Measurements from ENCODE around the gene FLNC. TPM values are rescaled to one million over a fixed set of nuclear protein-coding genes. Genes with fewer than 3 reads are reported as not detected.

FLNC gene
- polyA plus RNA-seq, 3 donors = 0.01 TPM; not detected in 2

GRCh38 chr7:128791121-128791971, 38.9 kb upstream of the FLNC start, which contains the start of gene CCDC136:
Gene CCDC136 (plus strand): TSS chr7:128791968. CDS start chr7:128792412, 444 bp downstream.
- no peaks in the 10 kb centered on the region for H3K9me3 ChIP-seq (replicated peaks in 1 of 2; ENCODE audit: control insufficient read depth in 1 of 2, insufficient read depth in 1 of 2, low read length in 2 of 2)
- DNase-seq = peak; percentile 46 to 50 (median 49)
- peaks cover 15 to 42% of the 10 kb centered on the region in 2 donors for H3K27me3 ChIP-seq (ENCODE audit: control insufficient read depth in 2 of 2, insufficient read depth in 2 of 2, low read length in 2 of 2)
- WGBS (ENCODE audit: insufficient coverage) = 0% methylated on average over 53 of the region's 80 CpGs
- H3K4me2 ChIP-seq (replicated peaks; ENCODE audit: extremely low read depth, low read length, poor library complexity, severe bottlenecking) = peak within 1 kb of the TSS; percentile 82
- no peaks in the 10 kb centered on the region for H3K79me2 ChIP-seq (ENCODE audit: insufficient read depth, low read length)
- Mint-ChIP-seq H3K36me3 (peaks cover 0 to 4% of the 10 kb centered on the region in 2 donors), H3K4me1 (peaks cover 19% of the 10 kb centered on the region), H3K4me3 (peak within 1 kb of the TSS; percentile 84 to 87), H3K9me3 (peaks cover 0 to 8% (median 2%) of the 10 kb centered on the region in 7 donors), H3K27ac (no peak within 1 kb of the TSS), H3K27me3 (ENCODE audit: low read depth in 3 of 3) (peaks cover 35 to 53% (median 45%) of the 10 kb centered on the region in 3 donors)
- TF ChIP-seq CTCF (IDR thresholded peaks at IDR 0.05) = no peak
- H4K20me1 ChIP-seq (ENCODE audit: insufficient read depth, low read length) = no peaks in the 10 kb centered on the region
- no peak within 1 kb of the TSS for H3K27ac ChIP-seq (ENCODE audit: low read depth in 1 of 2, low read length in 2 of 2)
- H3K4me1 ChIP-seq (ENCODE audit: control insufficient read depth in 1 of 2, insufficient read depth in 2 of 2, low read length in 2 of 2) = peaks cover 19 to 21% of the 10 kb centered on the region in 2 donors
- H3K36me3 ChIP-seq (replicated peaks in 1 of 2; ENCODE audit: control insufficient read depth in 1 of 2, insufficient read depth in 2 of 2, low read length in 2 of 2) = no peaks in the 10 kb centered on the region
- peak within 1 kb of the TSS; percentile 74 to 88 (median 81) for H3K4me3 ChIP-seq (replicated peaks in 1 of 3; ENCODE audit: low read depth in 2 of 3, low read length in 3 of 3)
- intact Hi-C loops (cut with micrococcal nuclease) = no loop called here
- H3K9ac ChIP-seq (ENCODE audit: insufficient read depth, low read length, poor library complexity, severe bottlenecking) = peak within 1 kb of the TSS; percentile 57
- peak within 1 kb of the TSS; percentile 84 for H2AFZ ChIP-seq (ENCODE audit: insufficient read depth, low read depth, low read length, poor library complexity, severe bottlenecking)

DNA sequence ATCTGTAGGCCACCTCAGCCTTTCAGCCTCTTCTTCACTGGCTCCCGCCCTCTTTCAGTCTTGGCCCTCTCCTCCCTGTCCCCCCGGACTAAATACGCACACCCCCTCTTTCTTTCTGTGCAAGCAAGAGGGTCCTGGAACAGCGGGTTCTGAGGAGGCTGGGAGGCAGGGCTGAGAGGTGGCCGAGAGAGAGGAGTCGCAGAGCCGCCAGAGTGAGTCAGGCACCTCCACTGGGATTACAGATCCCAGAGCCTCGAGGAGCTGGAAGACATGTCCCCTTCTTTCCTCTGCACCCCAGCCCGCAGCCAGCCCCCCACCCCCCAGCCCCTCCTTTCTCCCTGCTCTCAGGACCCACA, 38.3 kb upstream of the FLNC start:
- peaks cover 19 to 21% of the 10 kb centered on the region in 2 donors for H3K4me1 ChIP-seq (ENCODE audit: control insufficient read depth in 1 of 2, insufficient read depth in 2 of 2, low read length in 2 of 2)
- H3K9me3 ChIP-seq (replicated peaks in 1 of 2; ENCODE audit: control insufficient read depth in 1 of 2, insufficient read depth in 1 of 2, low read length in 2 of 2) = no peaks in the 10 kb centered on the region
- H3K9ac ChIP-seq (ENCODE audit: insufficient read depth, low read length, poor library complexity, severe bottlenecking) = peak overlapping the region; percentile 57
- H3K27ac ChIP-seq (ENCODE audit: low read depth in 1 of 2, low read length in 2 of 2) = no peak overlapping the region
- H3K27me3 Mint-ChIP-seq (ENCODE audit: low read depth in 3 of 3) = peaks cover 31 to 49% (median 45%) of the 10 kb centered on the region in 3 donors
- H3K36me3 ChIP-seq (replicated peaks in 1 of 2; ENCODE audit: control insufficient read depth in 1 of 2, insufficient read depth in 2 of 2, low read length in 2 of 2) = no peaks in the 10 kb centered on the region
- WGBS (ENCODE audit: insufficient coverage) = no CpG with 5 or more reads among the region's 9 CpGs
- peaks cover 0 to 4% of the 10 kb centered on the region in 2 donors for H3K36me3 Mint-ChIP-seq
- H3K27me3 ChIP-seq (ENCODE audit: control insufficient read depth in 2 of 2, insufficient read depth in 2 of 2, low read length in 2 of 2) = peaks cover 15 to 42% of the 10 kb centered on the region in 2 donors
- H3K4me3 ChIP-seq (replicated peaks in 1 of 3; ENCODE audit: low read depth in 2 of 3, low read length in 3 of 3) = peak overlapping the region; percentile 61 to 88 (median 81)
- no peaks in the 10 kb centered on the region for H4K20me1 ChIP-seq (ENCODE audit: insufficient read depth, low read length)
- no peak overlapping the region for H3K27ac Mint-ChIP-seq
- no peak for TF ChIP-seq CTCF (IDR thresholded peaks at IDR 0.05)
- peaks cover 0 to 8% (median 2%) of the 10 kb centered on the region in 7 donors for H3K9me3 Mint-ChIP-seq
- H3K4me3 Mint-ChIP-seq = peak overlapping the region; percentile 84 to 87
- peaks cover 19% of the 10 kb centered on the region for H3K4me1 Mint-ChIP-seq
- H3K79me2 ChIP-seq (ENCODE audit: insufficient read depth, low read length) = no peaks in the 10 kb centered on the region
- peak overlapping the region; percentile 84 for H2AFZ ChIP-seq (ENCODE audit: insufficient read depth, low read depth, low read length, poor library complexity, severe bottlenecking)
- intact Hi-C loops (cut with micrococcal nuclease) = no loop called here
- peak overlapping the region; percentile 82 for H3K4me2 ChIP-seq (replicated peaks; ENCODE audit: extremely low read depth, low read length, poor library complexity, severe bottlenecking)
- DNase-seq = no peak
